HG02852 (cell line): ENCODE data around the gene CRABP2.

Source experiments
- ATAC-seq: cut with Tn5 transposase; IDR thresholded peaks from one replicate; pipeline ENCODE4 v1.9.1; 2021; ENCODE audit warnings: mild to moderate bottlenecking, moderate library complexity; ENCODE audit not compliant: unreplicated experiment

CRABP2 gene

DNA sequence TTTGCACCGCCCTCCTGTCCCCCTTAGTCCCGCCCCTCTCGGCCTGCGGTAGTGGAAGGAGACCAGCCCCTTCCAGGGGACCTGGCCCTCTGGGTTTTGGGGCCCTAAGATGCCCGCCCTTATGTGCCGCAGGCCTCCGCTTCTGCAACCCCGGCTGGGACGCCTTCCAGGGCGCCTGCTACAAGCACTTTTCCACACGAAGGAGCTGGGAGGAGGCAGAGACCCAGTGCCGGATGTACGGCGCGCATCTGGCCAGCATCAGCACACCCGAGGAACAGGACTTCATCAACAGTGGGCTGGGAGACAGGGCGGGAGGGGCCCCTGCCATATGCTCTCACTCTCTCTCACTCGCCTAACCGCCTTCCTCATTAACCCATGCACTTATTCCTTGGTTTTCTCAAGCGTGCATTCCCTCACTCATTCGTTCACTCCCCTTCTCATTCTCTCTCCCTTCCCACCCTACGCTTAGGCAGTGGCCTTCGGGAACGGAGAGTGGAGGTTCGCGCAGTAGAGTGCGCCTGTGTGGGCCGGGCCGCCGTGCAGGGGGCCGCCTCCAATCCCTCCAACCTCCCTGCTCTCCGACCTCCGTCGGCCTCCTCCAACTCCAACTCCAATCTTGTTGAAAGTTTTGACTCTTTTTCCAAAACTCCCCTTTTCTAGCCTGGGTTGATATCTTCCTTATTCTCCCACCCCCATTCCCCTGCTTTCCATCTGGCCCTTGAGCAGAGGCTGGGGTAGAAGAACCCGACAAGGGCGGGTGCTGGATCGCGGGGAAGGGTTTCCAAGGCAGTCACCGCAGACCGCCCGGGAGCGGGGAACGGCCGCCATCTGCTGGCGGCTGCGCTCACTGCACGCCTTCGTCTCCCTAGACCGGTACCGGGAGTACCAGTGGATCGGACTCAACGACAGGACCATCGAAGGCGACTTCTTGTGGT lies 48.3 kb downstream of the CRABP2 start:
- no peak for ATAC-seq

GRCh38 chr1:156655904-156656516 lies 49.4 kb downstream of the CRABP2 start:
- ATAC-seq = no peak

GRCh38 chr1:156655151-156655903 lies 50.1 kb downstream of the CRABP2 start:
- no peak for ATAC-seq

DNA sequence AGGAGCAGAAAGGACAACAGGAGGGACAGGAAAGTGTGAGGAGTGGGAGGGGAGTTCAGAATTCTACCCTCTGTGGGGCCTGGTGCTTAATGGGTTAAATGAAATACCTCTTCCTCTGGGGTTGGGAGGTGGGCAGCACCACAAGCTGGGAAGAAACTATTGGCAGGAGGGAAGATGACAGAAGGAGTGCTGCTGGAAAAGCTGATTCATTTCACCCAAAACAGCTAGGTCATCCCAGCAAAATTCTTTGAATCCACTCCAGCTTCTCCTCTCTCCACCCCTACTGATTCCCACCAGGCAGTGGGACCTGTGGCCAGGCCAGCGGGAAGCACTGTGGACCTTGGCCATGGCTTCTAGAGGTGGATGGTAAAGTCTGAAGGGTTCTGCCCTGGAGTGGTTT lies 50.7 kb downstream of the CRABP2 start:
- no peak for ATAC-seq

- no peak for ATAC-seq
These were observed 52.4 kb downstream of the CRABP2 start for GRCh38 chr1:156652992-156653355.

GRCh38 chr1:156652131-156652991 lies 53.0 kb downstream of the CRABP2 start:
- ATAC-seq = no peak
